ENCODE measurements around the gene ARHGEF4.

The ARHGEF4 gene

GRCh38 chr2:130790804-130791616 is 45.7 kb upstream of the ARHGEF4 start:
- Histone ChIP-seq H3K27me3 (ENCODE audit: insufficient read depth, low read length, poor library complexity, severe bottlenecking) (no peaks in the 10 kb centered on the region), H4K20me1 (ENCODE audit: insufficient read depth, low read length, poor library complexity, severe bottlenecking) (no peaks in the 10 kb centered on the region), H3K9me3 (ENCODE audit: insufficient read depth, low read depth, low read length) (no peaks in the 10 kb centered on the region), H3K4me1 (ENCODE audit: insufficient read depth, low read length, poor library complexity, severe bottlenecking) (peaks cover 4% of the 10 kb centered on the region), H3K9me2 (replicated peaks; ENCODE audit: low read depth, low read length) (no peaks in the 10 kb centered on the region), H3F3A (ENCODE audit: low read depth) (no peaks in the 10 kb centered on the region), H3K4me3 (ENCODE audit: low read length, poor library complexity, severe bottlenecking) (no peak overlapping the region), H3K9ac (ENCODE audit: low read depth, low read length, poor library complexity, severe bottlenecking) (no peak overlapping the region), H2AFZ (ENCODE audit: low read length) (no peak overlapping the region), H3K36me3 (ENCODE audit: insufficient read depth, low read length) (no peaks in the 10 kb centered on the region), H3K4me2 (ENCODE audit: low read depth, low read length, poor library complexity, severe bottlenecking) (no peak overlapping the region), H3K79me2 (ENCODE audit: insufficient read depth, low read length) (no peaks in the 10 kb centered on the region)
- TF ChIP-seq, protein P1, sequence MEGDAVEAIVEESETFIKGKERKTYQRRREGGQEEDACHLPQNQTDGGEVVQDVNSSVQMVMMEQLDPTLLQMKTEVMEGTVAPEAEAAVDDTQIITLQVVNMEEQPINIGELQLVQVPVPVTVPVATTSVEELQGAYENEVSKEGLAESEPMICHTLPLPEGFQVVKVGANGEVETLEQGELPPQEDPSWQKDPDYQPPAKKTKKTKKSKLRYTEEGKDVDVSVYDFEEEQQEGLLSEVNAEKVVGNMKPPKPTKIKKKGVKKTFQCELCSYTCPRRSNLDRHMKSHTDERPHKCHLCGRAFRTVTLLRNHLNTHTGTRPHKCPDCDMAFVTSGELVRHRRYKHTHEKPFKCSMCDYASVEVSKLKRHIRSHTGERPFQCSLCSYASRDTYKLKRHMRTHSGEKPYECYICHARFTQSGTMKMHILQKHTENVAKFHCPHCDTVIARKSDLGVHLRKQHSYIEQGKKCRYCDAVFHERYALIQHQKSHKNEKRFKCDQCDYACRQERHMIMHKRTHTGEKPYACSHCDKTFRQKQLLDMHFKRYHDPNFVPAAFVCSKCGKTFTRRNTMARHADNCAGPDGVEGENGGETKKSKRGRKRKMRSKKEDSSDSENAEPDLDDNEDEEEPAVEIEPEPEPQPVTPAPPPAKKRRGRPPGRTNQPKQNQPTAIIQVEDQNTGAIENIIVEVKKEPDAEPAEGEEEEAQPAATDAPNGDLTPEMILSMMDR (conservative IDR thresholded peaks at IDR 0.05; ENCODE audit: low read length), result no peak
- no peak for TF ChIP-seq EZH2phosphoT487 (IDR thresholded peaks at IDR 0.05; ENCODE audit: borderline replicate concordance)

- no peak overlapping the region for H3K4me3 ChIP-seq (ENCODE audit: low read length, poor library complexity, severe bottlenecking)
- no peak overlapping the region for H3K4me2 ChIP-seq (ENCODE audit: low read depth, low read length, poor library complexity, severe bottlenecking)
- H2AFZ ChIP-seq (ENCODE audit: low read length), result no peak overlapping the region
- TF ChIP-seq, protein P1 (conservative IDR thresholded peaks at IDR 0.05; ENCODE audit: low read length), result no peak
- TF ChIP-seq EZH2phosphoT487 (IDR thresholded peaks at IDR 0.05; ENCODE audit: borderline replicate concordance), result no peak
- peaks cover 8% of the 10 kb centered on the region for H3K4me1 ChIP-seq (ENCODE audit: insufficient read depth, low read length, poor library complexity, severe bottlenecking)
- no peaks in the 10 kb centered on the region for H4K20me1 ChIP-seq (ENCODE audit: insufficient read depth, low read length, poor library complexity, severe bottlenecking)
- no peak overlapping the region for H3K9ac ChIP-seq (ENCODE audit: low read depth, low read length, poor library complexity, severe bottlenecking)
- H3K36me3 ChIP-seq (ENCODE audit: insufficient read depth, low read length), result no peaks in the 10 kb centered on the region
- no peaks in the 10 kb centered on the region for H3K79me2 ChIP-seq (ENCODE audit: insufficient read depth, low read length)
- no peaks in the 10 kb centered on the region for H3K9me3 ChIP-seq (ENCODE audit: insufficient read depth, low read depth, low read length)
- no peaks in the 10 kb centered on the region for H3K27me3 ChIP-seq (ENCODE audit: insufficient read depth, low read length, poor library complexity, severe bottlenecking)
- no peaks in the 10 kb centered on the region for H3F3A ChIP-seq (ENCODE audit: low read depth)
- H3K9me2 ChIP-seq (replicated peaks; ENCODE audit: low read depth, low read length), result no peaks in the 10 kb centered on the region
Measured at GRCh38 chr2:130791617-130791939, 45.1 kb upstream of the ARHGEF4 start.

DNA sequence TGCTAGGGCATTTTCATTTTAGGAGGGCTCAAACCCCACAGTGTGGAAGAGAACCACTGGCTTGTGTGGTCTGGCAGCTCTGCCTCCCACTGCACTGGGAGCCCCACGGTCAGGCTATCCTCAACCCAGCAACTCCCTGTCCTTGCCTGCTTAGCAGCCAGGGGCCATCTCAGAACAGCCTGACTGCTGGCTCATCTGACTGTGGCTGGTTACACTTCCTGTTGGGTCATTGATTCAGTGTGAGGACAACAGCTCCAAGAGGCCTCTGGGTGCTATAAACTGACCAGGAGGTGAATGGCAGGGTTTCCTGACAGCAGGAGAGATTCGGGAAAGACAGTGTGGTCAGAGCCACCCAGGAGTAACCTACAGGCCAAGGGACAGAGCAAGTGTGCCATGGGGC is 41.3 kb upstream of the ARHGEF4 start:
- no peaks in the 10 kb centered on the region for H3K79me2 ChIP-seq (ENCODE audit: insufficient read depth, low read length)
- no peaks in the 10 kb centered on the region for H4K20me1 ChIP-seq (ENCODE audit: insufficient read depth, low read length, poor library complexity, severe bottlenecking)
- no peaks in the 10 kb centered on the region for H3K9me2 ChIP-seq (replicated peaks; ENCODE audit: low read depth, low read length)
- H3K4me1 ChIP-seq (ENCODE audit: insufficient read depth, low read length, poor library complexity, severe bottlenecking), result peaks cover 11% of the 10 kb centered on the region
- no peak overlapping the region for H3K9ac ChIP-seq (ENCODE audit: low read depth, low read length, poor library complexity, severe bottlenecking)
- H3K9me3 ChIP-seq (ENCODE audit: insufficient read depth, low read depth, low read length), result no peaks in the 10 kb centered on the region
- TF ChIP-seq, protein P1 (conservative IDR thresholded peaks at IDR 0.05; ENCODE audit: low read length), result no peak
- TF ChIP-seq EZH2phosphoT487 (IDR thresholded peaks at IDR 0.05; ENCODE audit: borderline replicate concordance), result no peak
- no peak overlapping the region for H3K4me2 ChIP-seq (ENCODE audit: low read depth, low read length, poor library complexity, severe bottlenecking)
- no peaks in the 10 kb centered on the region for H3K36me3 ChIP-seq (ENCODE audit: insufficient read depth, low read length)
- no peaks in the 10 kb centered on the region for H3K27me3 ChIP-seq (ENCODE audit: insufficient read depth, low read length, poor library complexity, severe bottlenecking)
- peak overlapping the region; percentile 55; the same call in 1 of the 2 replicates for H2AFZ ChIP-seq (ENCODE audit: low read length)
- H3F3A ChIP-seq (ENCODE audit: low read depth), result no peaks in the 10 kb centered on the region
- H3K4me3 ChIP-seq (ENCODE audit: low read length, poor library complexity, severe bottlenecking), result no peak overlapping the region

Data from Loucy (cell line).